ENCODE results near the gene CACNA1F.

DNA sequence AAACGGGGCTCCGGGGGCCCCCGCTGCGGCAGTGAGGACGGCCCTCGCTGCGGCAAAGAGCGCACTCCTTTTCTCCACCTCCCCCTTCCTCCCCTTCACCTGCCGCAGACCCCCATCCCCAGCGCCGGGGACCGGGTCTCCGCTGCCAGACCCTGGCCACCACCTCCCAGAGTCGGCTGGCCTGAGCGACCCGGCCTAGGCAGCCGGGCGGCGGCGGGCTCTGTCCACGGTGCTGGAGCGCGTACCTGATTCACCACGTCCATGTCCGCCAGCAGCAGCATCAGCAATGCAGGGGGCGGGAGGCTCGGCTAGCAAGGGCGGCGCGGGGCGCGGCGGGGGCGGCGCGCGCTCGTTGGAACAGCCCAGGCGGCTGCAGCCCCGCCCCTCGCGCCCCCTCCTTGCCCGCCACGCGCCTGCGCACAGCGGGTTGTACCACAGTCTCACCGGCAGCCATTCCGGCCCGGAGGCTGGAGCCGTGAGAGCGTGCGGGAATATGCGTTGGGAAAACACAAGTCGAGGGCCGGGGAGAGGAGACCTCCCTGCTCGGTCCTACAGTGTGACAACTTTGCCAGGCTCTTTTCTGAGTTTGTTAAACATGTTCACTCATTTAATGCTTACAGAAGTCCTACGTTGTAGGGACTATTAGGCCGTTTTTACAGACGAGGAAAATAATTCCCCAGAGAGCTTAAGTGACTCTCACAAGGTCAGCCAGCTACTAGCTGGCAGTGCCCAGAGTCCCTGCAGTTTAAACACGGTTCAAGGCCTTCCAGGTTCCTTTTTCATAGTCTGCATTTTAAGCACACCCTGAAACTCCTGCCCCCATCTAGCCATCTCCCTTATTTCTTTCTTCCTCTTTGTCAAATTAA, 33.0 kb downstream of the CACNA1F start, which contains the start of gene SYP:
- TF ChIP-seq EZH2phosphoT487 (IDR thresholded peaks at IDR 0.05; ENCODE audit: borderline replicate concordance, low read depth, low read length), result no peak
- TF ChIP-seq, protein P1, sequence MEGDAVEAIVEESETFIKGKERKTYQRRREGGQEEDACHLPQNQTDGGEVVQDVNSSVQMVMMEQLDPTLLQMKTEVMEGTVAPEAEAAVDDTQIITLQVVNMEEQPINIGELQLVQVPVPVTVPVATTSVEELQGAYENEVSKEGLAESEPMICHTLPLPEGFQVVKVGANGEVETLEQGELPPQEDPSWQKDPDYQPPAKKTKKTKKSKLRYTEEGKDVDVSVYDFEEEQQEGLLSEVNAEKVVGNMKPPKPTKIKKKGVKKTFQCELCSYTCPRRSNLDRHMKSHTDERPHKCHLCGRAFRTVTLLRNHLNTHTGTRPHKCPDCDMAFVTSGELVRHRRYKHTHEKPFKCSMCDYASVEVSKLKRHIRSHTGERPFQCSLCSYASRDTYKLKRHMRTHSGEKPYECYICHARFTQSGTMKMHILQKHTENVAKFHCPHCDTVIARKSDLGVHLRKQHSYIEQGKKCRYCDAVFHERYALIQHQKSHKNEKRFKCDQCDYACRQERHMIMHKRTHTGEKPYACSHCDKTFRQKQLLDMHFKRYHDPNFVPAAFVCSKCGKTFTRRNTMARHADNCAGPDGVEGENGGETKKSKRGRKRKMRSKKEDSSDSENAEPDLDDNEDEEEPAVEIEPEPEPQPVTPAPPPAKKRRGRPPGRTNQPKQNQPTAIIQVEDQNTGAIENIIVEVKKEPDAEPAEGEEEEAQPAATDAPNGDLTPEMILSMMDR (conservative IDR thresholded peaks at IDR 0.05; ENCODE audit: low read length), result no peak

Data from OCI-LY7 (cell line).